Subcutaneous abdominal adipose tissue (tissue), 5 donors: ENCODE data around the gene IL36RN.

Experiments used
- H3K27ac ChIP-seq: one replicate; pipeline ENCODE4 v1.7.0; 2013; ENCODE audit warnings: low read depth, mild to moderate bottlenecking, inconsistent platforms, low read length, moderate library complexity
- H3K27me3 ChIP-seq, 5 donors: one replicate each; pipeline ENCODE4 v1.7.0; 2013; ENCODE audit warnings: low read length in 5 of 5, inconsistent platforms in 1 of 5; ENCODE audit not compliant: control insufficient read depth in 5 of 5, insufficient read depth in 4 of 5
- H3K36me3 ChIP-seq, 5 donors: one replicate each; pipeline ENCODE4 v1.7.0; 2013; ENCODE audit warnings: low read length in 5 of 5; ENCODE audit not compliant: control insufficient read depth in 5 of 5, insufficient read depth in 5 of 5
- H3K4me1 ChIP-seq, 5 donors: one replicate each; pipeline ENCODE4 v1.7.0; 2013; ENCODE audit warnings: low read length in 5 of 5, mild to moderate bottlenecking in 3 of 5, moderate library complexity in 1 of 5; ENCODE audit not compliant: control insufficient read depth in 5 of 5, insufficient read depth in 5 of 5
- H3K4me3 ChIP-seq, 5 donors: one replicate each; pipeline ENCODE4 v1.7.0; 2013; ENCODE audit warnings: low read length in 5 of 5, low read depth in 1 of 5
- H3K9ac ChIP-seq, 5 donors: one replicate each; pipeline ENCODE4 v1.7.0; 2013; ENCODE audit warnings: low read length in 5 of 5, mild to moderate bottlenecking in 4 of 5, moderate library complexity in 3 of 5
- H3K9me3 ChIP-seq, 5 donors: one replicate each; pipeline ENCODE4 v1.7.0; 2013; ENCODE audit warnings: low read length in 5 of 5; ENCODE audit not compliant: control insufficient read depth in 5 of 5
- donor health status: healthy.
- donor health status: healthy.
- donor health status: healthy.
- donor health status: healthy.
- donor health status: healthy.

Gene IL36RN

DNA sequence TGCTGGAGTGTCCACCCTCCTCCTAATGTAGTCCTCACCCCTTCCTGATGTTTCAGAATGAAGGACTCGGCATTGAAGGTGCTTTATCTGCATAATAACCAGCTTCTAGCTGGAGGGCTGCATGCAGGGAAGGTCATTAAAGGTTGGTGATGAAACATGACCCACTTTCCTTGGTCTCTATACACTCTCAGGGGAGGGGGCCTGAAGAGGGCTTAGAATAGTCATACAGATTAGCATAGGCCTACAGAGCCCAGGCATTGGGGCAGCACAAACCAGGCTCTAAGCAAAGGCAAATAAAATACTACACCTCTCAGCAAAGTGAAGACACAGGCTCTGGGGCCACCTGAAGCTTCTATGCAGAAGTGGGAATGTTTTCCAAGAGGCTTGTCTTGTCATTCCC lies 1.8 kb downstream of the IL36RN start:
- peaks cover 0 to 8% (median 4%) of the 10 kb centered on the region in 5 donors for H3K27me3 ChIP-seq
- no peak overlapping the region for H3K27ac ChIP-seq
- no peak overlapping the region for H3K4me3 ChIP-seq
- no peak overlapping the region for H3K9ac ChIP-seq
- peaks cover 0 to 5% (median 0%) of the 10 kb centered on the region in 5 donors for H3K9me3 ChIP-seq
- H3K36me3 ChIP-seq, result no peaks in the 10 kb centered on the region
- H3K4me1 ChIP-seq, result no peaks in the 10 kb centered on the region

DNA sequence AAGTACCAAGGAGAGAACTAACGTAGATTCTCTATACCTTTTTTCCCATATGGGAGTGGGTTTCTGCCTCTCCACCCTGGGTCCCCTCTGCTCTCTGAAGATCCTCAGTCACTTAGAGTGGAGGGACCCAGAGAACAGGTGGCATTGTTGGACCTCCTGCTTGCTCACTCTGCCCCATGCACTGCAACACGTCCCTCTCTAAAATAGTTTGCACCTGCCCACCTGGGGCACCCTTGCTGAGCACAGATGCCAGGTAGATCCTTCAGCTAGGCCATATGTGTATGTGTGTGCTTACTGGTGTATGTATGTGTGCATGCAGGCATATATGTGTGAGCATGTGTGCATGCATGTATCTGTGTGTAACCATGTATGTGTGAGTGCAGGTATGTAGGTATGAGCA lies 2.2 kb downstream of the IL36RN start:
- no peaks in the 10 kb centered on the region for H3K36me3 ChIP-seq
- no peak overlapping the region for H3K4me3 ChIP-seq
- no peaks in the 10 kb centered on the region for H3K4me1 ChIP-seq
- H3K9ac ChIP-seq, result no peak overlapping the region
- H3K27ac ChIP-seq, result no peak overlapping the region
- H3K27me3 ChIP-seq, result peaks cover 0 to 8% (median 4%) of the 10 kb centered on the region in 5 donors
- peaks cover 0 to 1% (median 0%) of the 10 kb centered on the region in 5 donors for H3K9me3 ChIP-seq

DNA sequence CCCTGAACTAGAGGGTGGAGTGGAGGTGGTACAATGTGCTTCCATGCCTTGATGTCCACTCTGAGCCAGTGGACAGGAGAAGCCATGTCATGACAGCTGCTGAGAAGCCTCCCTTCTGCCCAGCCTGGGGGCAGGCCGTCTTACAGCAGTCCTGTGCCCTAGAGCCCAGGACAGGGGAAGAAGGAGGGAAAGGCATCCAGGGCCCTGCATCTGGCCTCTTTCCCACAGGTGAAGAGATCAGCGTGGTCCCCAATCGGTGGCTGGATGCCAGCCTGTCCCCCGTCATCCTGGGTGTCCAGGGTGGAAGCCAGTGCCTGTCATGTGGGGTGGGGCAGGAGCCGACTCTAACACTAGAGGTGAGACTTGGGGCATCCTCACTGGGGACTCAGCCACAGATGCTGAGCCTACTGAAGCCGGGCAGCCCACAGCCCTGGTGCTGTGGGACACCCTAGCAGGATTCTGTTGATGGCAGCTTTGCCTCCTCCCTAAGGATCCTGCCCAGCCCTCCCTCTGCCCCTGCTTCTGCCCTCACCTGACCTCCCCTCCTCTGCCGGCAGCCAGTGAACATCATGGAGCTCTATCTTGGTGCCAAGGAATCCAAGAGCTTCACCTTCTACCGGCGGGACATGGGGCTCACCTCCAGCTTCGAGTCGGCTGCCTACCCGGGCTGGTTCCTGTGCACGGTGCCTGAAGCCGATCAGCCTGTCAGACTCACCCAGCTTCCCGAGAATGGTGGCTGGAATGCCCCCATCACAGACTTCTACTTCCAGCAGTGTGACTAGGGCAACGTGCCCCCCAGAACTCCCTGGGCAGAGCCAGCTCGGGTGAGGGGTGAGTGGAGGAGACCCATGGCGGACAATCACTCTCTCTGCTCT lies 3.1 kb downstream of the IL36RN start:
- H3K4me3 ChIP-seq, result no peak overlapping the region
- H3K27ac ChIP-seq, result no peak overlapping the region
- no peak overlapping the region for H3K9ac ChIP-seq

DNA sequence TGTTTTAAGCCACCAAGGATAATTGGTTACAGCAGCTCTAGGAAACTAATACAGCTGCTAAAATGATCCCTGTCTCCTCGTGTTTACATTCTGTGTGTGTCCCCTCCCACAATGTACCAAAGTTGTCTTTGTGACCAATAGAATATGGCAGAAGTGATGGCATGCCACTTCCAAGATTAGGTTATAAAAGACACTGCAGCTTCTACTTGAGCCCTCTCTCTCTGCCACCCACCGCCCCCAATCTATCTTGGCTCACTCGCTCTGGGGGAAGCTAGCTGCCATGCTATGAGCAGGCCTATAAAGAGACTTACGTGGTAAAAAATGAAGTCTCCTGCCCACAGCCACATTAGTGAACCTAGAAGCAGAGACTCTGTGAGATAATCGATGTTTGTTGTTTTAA lies 5.3 kb downstream of the IL36RN start:
- Histone ChIP-seq H3K27ac (no peak overlapping the region), H3K36me3 (no peaks in the 10 kb centered on the region), H3K9ac (no peak overlapping the region), H3K4me3 (no peak overlapping the region), H3K4me1 (no peaks in the 10 kb centered on the region), H3K27me3 (peaks cover 0 to 8% (median 4%) of the 10 kb centered on the region in 5 donors), H3K9me3 (no peaks in the 10 kb centered on the region)

More for the DNA sequence above, 3.1 kb downstream of the IL36RN start:
- Histone ChIP-seq H3K27me3 (peaks cover 0 to 8% (median 4%) of the 10 kb centered on the region in 5 donors), H3K9me3 (no peaks in the 10 kb centered on the region), H3K36me3 (no peaks in the 10 kb centered on the region), H3K4me1 (no peaks in the 10 kb centered on the region)

DNA sequence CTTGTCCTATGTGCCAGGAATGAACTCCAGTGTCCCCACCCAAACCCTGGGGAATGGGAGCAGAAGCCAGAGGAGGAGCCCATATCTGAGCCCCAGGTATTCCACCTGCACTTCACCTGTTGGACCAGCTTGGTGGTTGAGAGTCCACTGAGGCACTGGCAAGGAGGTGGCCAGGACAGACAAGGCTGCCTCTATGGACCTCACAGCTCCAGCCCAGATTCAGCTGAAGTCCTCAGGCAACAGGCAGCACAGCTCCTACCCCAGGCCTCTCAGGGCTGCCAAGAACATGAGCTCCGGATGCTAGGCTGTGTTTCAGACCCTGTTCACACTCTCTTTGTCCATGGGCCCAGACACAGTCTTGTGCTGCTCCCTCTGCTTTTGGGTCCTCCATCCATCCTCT lies 5.9 kb downstream of the IL36RN start:
- H3K36me3 ChIP-seq, result no peaks in the 10 kb centered on the region

DNA sequence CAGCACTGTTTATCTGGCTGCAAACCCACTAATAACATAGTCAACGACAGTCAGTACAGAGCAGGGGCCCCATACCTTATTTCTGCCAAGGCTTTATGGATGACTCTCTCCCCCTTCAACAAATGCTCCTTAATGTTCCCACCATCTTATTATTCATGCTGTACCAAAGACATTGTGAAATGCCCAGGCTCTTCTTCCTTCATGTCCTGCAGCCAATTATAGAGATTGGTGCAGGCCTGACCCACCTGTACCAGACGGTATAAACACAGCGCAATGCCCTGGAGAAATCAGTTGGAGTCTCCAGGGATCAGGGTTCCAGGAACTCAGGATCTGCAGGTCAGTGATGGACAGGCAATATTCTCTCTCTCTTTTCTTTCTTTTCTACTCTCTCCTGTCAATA lies 8.7 kb downstream of the IL36RN start, which contains the start of gene IL1F10:
TSS of gene IL1F10 (plus strand) at position 290 of the 400 bp plus-strand sequence. CDS start 4,769 bp downstream, outside the sequence.
- no peak within 1 kb of the TSS for H3K9ac ChIP-seq
- H3K4me1 ChIP-seq, result no peaks in the 10 kb centered on the region
- peaks cover 0 to under 1% (median 0%) of the 10 kb centered on the region in 5 donors for H3K27me3 ChIP-seq
- no peaks in the 10 kb centered on the region for H3K36me3 ChIP-seq
- no peak within 1 kb of the TSS for H3K4me3 ChIP-seq
- no peaks in the 10 kb centered on the region for H3K9me3 ChIP-seq
- no peak within 1 kb of the TSS for H3K27ac ChIP-seq

More for the DNA sequence above, 5.9 kb downstream of the IL36RN start:
- H3K4me3 ChIP-seq, result no peak overlapping the region
- H3K4me1 ChIP-seq, result no peaks in the 10 kb centered on the region
- H3K27ac ChIP-seq, result no peak overlapping the region
- H3K9ac ChIP-seq, result no peak overlapping the region
- H3K9me3 ChIP-seq, result no peaks in the 10 kb centered on the region
- peaks cover 0 to 8% (median 4%) of the 10 kb centered on the region in 5 donors for H3K27me3 ChIP-seq

DNA sequence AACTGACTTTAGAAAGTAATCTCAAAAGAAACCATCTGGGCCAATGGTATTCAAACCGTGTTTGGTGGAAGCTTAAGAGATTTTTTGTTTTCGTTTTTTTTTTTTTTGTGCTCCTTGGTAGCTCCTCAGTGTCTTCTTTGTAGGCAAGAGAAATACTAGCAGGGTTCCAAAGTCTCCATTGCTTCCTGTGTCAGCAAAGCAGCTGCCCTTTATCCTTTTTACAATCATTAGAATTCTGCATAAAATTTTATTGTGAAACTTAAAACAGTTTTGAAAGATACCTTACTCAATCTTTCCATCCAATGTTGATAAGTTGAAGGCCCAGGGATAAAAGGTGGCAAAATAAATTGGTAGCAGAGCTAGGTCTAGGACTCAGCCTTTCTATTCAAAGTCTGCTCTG lies 9.3 kb downstream of the IL36RN start:
- H3K9ac ChIP-seq, result no peak overlapping the region
- no peaks in the 10 kb centered on the region for H3K9me3 ChIP-seq
- no peak overlapping the region for H3K4me3 ChIP-seq
- H3K27me3 ChIP-seq, result no peaks in the 10 kb centered on the region
- no peaks in the 10 kb centered on the region for H3K4me1 ChIP-seq
- no peak overlapping the region for H3K27ac ChIP-seq
- no peaks in the 10 kb centered on the region for H3K36me3 ChIP-seq

DNA sequence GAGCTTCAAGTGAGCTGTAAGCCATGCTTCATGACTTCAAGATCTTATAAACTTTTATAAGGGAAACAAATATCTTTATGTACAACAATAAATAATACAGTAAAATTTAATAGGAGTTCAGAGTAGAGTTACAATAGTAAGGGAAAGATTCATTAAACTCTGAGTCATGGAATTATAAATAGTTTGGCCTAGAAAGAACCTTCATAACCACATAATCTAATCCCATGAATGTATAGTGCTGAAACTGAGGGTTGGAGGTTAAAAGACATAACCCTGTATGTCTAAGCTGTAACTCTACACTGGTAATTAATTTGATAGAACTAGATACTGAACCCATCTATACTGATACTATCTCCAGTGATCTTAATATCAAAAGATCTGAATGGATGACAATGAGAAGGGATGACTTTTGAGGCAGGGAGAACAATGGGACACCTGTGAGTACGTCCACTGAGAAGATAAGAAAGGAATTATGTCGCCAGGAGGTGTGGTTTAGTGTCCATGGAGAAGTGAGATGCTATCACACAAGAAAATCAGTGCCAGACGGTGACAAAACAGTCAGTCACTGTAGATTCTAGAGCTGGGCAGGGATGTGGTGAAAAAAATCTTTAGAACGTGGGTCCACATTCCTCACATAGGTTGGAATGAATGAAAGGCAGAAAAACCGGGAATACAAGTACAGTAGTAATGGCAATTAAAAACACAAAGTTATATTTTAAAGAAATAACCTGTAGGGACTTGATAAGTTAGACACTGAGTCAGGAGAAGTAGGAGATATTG lies 9.9 kb downstream of the IL36RN start:
- Histone ChIP-seq H3K36me3 (no peaks in the 10 kb centered on the region), H3K9me3 (no peaks in the 10 kb centered on the region), H3K4me1 (no peaks in the 10 kb centered on the region), H3K4me3 (no peak overlapping the region), H3K27ac (no peak overlapping the region), H3K27me3 (no peaks in the 10 kb centered on the region), H3K9ac (no peak overlapping the region)

DNA sequence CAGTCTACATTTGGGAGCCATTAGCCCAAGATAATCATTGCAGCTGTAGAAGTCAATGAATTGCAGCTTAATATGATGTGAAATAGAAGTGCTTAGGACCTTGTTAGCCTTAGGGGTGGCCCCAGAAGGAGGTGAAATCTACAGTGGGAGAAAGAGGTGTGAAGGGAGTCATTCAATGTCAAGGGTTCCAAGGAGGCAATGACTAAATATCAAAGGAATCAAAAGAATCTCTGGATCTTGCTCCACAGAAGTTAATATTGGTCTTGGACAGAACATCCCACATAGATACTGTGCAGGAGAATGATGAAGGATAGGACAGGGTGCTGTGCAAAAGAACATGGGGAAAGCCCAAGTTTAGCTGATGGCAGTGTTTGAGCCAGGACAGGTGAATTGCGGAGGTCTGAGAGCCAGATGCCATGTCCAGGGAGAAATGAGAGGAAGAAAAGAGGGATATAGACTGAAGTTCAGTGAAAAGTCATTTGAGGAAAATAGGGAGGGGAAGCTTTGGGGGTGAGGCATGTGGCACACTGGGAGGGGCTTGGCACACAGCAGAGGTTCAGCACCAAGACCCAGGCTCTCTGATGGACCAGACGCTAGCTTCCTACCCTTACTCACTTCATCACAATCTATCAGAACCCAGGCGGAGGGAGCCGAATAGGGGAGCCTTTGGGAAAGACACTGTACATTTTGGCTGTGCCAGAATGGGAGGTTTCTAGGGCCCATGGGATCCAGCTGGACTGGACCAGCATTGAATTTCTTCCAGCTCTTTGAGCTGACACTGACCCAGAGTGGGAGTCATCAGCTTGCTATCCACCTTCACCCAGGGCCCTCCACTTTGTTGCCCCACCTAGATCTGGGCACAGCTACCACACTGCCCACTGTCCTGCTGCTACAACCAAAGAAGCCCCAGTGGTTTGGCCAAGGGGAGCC lies 10.9 kb downstream of the IL36RN start:
- Histone ChIP-seq H3K27ac (no peak overlapping the region), H3K4me1 (no peaks in the 10 kb centered on the region), H3K4me3 (no peak overlapping the region), H3K36me3 (no peaks in the 10 kb centered on the region), H3K9ac (no peak overlapping the region), H3K27me3 (peaks cover 0 to 5% (median 0%) of the 10 kb centered on the region in 5 donors), H3K9me3 (no peaks in the 10 kb centered on the region)
